Heart right ventricle (tissue), 16 donors: ENCODE results near the gene PRG2. TPM values are rescaled to one million over a fixed set of nuclear protein-coding genes. Genes with fewer than 3 reads are reported as not detected.

Experiments used
- ATAC-seq, 8 donors: fragments of 200-7000 bp; cut with Tn5 transposase; one replicate each; pipeline ENCODE4 v1.9.1; 2020; ENCODE audit warnings: mild to moderate bottlenecking in 8 of 8, moderate library complexity in 8 of 8, moderate number of reproducible peaks in 1 of 8
- DNase-seq, 2 donors: peaks; one replicate each; pipeline ENCODE4 v3.0.0-alpha.2; 2020
- H3K27ac ChIP-seq, 10 donors: fragments of 200-600 bp; sonication (generic) in 2 of 10; one replicate each; pipeline versions ENCODE4 v1.5.0 to v1.8.0; 2020 to 2022; ENCODE audit warnings: mild to moderate bottlenecking in 3 of 10
- H3K27me3 ChIP-seq, 7 donors: fragments of 200-600 bp; one replicate each; pipeline ENCODE4 v1.8.0; 2021 to 2022; ENCODE audit warnings: mild to moderate bottlenecking in 2 of 7
- H3K36me3 ChIP-seq, 9 donors: fragments of 200-600 bp; sonication (generic) in 1 of 9; one replicate each; pipeline versions ENCODE4 v1.5.0 to v1.8.0; 2020 to 2022; ENCODE audit warnings: mild to moderate bottlenecking in 2 of 9
- H3K4me1 ChIP-seq, 9 donors: fragments of 200-600 bp; sonication (generic) in 1 of 9; one replicate each; pipeline versions ENCODE4 v1.5.0 to v1.8.0; 2020 to 2022; ENCODE audit warnings: mild to moderate bottlenecking in 4 of 9
- H3K4me3 ChIP-seq, 10 donors: fragments of 200-600 bp; sonication (generic) in 2 of 10; one replicate each; pipeline versions ENCODE4 v1.5.0 to v1.8.0; 2020 to 2022; ENCODE audit warnings: mild to moderate bottlenecking in 7 of 10, moderate library complexity in 2 of 10
- H3K9me3 ChIP-seq, 11 donors: fragments of 200-600 bp in 10 of 11; sonication (generic) in 2 of 11; one replicate each; pipeline versions ENCODE4 v1.5.0 to v1.8.0; 2013 to 2022; ENCODE audit warnings: mild to moderate bottlenecking in 2 of 11, control low read depth in 1 of 11, moderate library complexity in 1 of 11
- WGBS, 2 donors: extraction: QIAGEN DNeasy Blood & Tissue Kit; methylation state at CpG; one replicate each; pipeline ENCODE4 v1.1.7; 2013; ENCODE audit warnings: inconsistent platforms in 1 of 2; 5-methylcytosine and 5-hydroxymethylcytosine counted together
- intact Hi-C, 10 donors: fragments of 100-400 bp; cut with DNase I; formaldehyde crosslinking; loops; one replicate each; pipeline versions ENCODE4 v1.11.1 to v1.14.2; 2022
- polyA plus RNA-seq, 2 donors: library from polyadenylated mRNA; stranded (reverse); fragments of 200-250 nt; gene quantifications; one replicate each; pipeline ENCODE4 v1.2.3, GENCODE V29; 2013
- total RNA-seq, 10 donors: library from RNA; stranded (reverse); fragmentation: NEBNext Ultra II Directional in 3 of 10; extraction: Animal tissue kit (Norgen Biotek cat#: 25700) in 3 of 10; gene quantifications; one replicate each; pipeline versions ENCODE4 v1.2.1 to v1.2.4, GENCODE V29; 2021 to 2023
- TF ChIP-seq, protein P1 (sequence below), 9 donors: fragments of 200-600 bp; sonication (generic) in 2 of 9; IDR thresholded peaks; one replicate each; pipeline versions ENCODE4 v1.5.0 to v1.8.0; 2021 to 2022; ENCODE audit warnings: antibody characterized with exemption in 9 of 9, mild to moderate bottlenecking in 5 of 9, moderate library complexity in 1 of 9
- donor health status: Arrhythmogenic right ventricular cardiomyopathy.
- donor health status: ischemic (EF 13 %, LVEDD 7.1; RV severe dilation, severe dysfunction).
- donor health status: healthy with polysubstance abuse.
- donor health status: DM: no; HTN: yes; CAD: no.
- donor health status: DM: no; HTN: no; CAD: no.
- donor health status: ischemic (EF 25% LVEDD 6.9; RV normal size, moderate dysfunction).
- donor health status: ischemic (EF 25% LVEDD 5.7; RV mildly dilated, moderate dysfunction).
- donor health status: healthy.
- donor health status: DM: yes; HTN: yes; CAD: no.
- donor health status: Ischemic cardiomyopathy.
- donor health status: ischemic (EF 35%, LVEDD 5.7; RV mildly dilated, moderate dysfunction).
- donor health status: nonischemic (EF 11% LVEDD 7.7; RV severe dilation, severe dysfunction).
- donor health status: DM: yes; HTN: yes; CAD: no.
- donor health status: PGD.
- donor health status: ischemic (EF 29% LVEDD 5.4; RV normal size, mild dysfunction).
- donor health status: nonischemic (EF 23%, LVEDD 6.1; RV moderate dilation, normal function).

PRG2 gene
- total and polyA plus RNA-seq, 12 donors: 0.49 TPM; not detected in 11

DNA sequence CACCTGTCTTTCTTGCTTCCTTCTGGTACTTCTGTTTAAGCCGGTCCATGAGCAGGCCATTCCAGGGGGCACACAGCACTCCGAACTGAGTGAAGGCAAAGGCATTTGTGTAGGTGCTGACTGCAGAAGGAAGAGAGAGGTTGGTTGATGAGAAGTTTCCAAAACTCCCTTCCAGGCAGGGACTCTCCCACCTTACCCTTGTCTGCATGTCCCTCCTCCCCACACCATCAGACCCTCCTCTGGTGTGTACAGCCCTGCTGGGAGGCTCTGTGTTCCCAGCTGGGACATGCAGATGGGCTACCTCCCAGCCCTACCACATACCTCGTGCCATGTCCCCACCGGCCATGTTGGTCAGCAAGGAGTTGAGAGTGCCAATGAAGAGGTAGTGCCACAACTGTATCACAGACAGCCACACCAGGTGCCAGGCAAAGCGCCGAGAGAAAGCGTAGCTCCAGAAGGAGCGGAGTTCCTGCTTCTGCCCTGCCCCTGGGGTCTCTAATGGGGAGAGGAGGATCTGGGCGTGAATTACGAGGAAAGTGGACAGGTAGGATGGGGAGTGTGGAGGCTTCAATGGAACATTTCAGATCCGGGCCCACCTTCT lies 24.3 kb upstream of the PRG2 start:
- Histone ChIP-seq H3K4me1 (peaks cover 0 to 33% (median 18%) of the 10 kb centered on the region in 9 donors), H3K9me3 (no peaks in the 10 kb centered on the region), H3K4me3 (no peak overlapping the region), H3K27ac (no peak overlapping the region), H3K27me3 (no peaks in the 10 kb centered on the region), H3K36me3 (peaks cover 0 to 100% (median 58%) of the 10 kb centered on the region in 9 donors)
- DNase-seq (no peak), ATAC-seq (no peak)
- intact Hi-C loops: no loop called here
- 97% methylated on average over 11 of the region's 11 CpGs for WGBS, 2 donors
- TF ChIP-seq, protein P1, sequence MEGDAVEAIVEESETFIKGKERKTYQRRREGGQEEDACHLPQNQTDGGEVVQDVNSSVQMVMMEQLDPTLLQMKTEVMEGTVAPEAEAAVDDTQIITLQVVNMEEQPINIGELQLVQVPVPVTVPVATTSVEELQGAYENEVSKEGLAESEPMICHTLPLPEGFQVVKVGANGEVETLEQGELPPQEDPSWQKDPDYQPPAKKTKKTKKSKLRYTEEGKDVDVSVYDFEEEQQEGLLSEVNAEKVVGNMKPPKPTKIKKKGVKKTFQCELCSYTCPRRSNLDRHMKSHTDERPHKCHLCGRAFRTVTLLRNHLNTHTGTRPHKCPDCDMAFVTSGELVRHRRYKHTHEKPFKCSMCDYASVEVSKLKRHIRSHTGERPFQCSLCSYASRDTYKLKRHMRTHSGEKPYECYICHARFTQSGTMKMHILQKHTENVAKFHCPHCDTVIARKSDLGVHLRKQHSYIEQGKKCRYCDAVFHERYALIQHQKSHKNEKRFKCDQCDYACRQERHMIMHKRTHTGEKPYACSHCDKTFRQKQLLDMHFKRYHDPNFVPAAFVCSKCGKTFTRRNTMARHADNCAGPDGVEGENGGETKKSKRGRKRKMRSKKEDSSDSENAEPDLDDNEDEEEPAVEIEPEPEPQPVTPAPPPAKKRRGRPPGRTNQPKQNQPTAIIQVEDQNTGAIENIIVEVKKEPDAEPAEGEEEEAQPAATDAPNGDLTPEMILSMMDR (IDR thresholded peaks at IDR 0.05): no peak

GRCh38 chr11:57413681-57414080 lies 23.2 kb upstream of the PRG2 start:
- Histone ChIP-seq H3K4me1 (peaks cover 0 to 29% (median 18%) of the 10 kb centered on the region in 9 donors), H3K9me3 (no peaks in the 10 kb centered on the region), H3K36me3 (peaks cover 0 to 100% (median 67%) of the 10 kb centered on the region in 9 donors), H3K27me3 (no peaks in the 10 kb centered on the region), H3K27ac (peak overlapping the region in 1 of 10 donors; percentile 27), H3K4me3 (no peak overlapping the region)
- TF ChIP-seq, protein P1 (IDR thresholded peaks at IDR 0.05): no peak
- intact Hi-C loops: no loop called here
- DNase-seq (no peak), ATAC-seq (no peak)
- WGBS, 2 donors: 90 to 96% methylated on average over 4 of the region's 4 CpGs

- Histone ChIP-seq H3K27me3 (no peaks in the 10 kb centered on the region), H3K4me1 (peaks cover 6 to 51% (median 42%) of the 10 kb centered on the region in 9 donors), H3K27ac (peak overlapping the region in 1 of 10 donors; percentile 24), H3K4me3 (no peak overlapping the region), H3K9me3 (no peaks in the 10 kb centered on the region), H3K36me3 (peaks cover 0 to 87% (median 61%) of the 10 kb centered on the region in 9 donors)
- TF ChIP-seq, protein P1 (IDR thresholded peaks at IDR 0.05): no peak
- intact Hi-C loops: no loop called here
- ATAC-seq (no peak), DNase-seq (no peak)
Observed at GRCh38 chr11:57410287-57410686, 19.8 kb upstream of the PRG2 start.

DNA sequence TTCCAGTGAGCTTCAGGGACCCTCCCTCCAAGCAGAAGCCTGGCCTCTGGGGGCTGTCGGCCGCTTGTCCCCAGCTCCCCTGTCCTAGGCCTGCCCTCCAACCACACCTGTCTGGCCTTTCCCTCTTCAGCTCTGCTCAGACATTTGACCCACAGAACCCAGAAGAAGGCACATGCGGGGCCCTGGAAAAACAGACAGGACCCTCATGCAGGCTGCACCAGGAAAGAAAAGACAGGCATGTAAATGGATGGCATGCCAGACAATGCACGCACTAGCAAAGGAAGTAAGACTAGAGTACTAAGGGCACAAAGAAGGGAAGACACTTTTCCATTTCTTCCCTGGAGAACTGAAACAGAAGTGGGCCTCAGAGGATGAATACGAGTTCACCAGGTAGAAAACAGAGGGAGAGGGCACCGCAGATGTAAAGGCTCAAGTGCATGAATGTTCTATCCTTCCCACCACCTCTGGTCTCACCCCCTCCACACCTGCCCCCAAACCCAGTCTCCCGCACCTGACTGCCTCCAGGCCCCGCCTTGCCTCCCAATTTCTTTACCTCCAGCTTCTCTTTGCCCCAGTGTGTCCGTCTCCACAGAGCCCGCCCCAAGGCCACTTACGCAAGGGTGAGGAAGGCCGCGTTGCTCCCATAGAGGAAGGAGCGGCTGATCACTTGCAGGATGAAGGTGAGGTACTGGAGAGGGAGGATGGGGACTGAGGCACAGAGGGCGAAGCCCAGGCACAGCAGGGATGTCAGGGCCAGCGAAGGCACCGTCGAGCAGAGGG lies 19.1 kb upstream of the PRG2 start:
- no peaks in the 10 kb centered on the region for H3K9me3 ChIP-seq
- ATAC-seq (no peak), DNase-seq (no peak)
- intact Hi-C loops: loop anchor here in 2 of 10 donors (5.0 kb wide), 2 partner anchors 52 to 57 kb away; no protein-coding TSS in a partner anchor
- H3K36me3 ChIP-seq: peaks cover 0 to 83% (median 53%) of the 10 kb centered on the region in 9 donors
- H3K27ac ChIP-seq: peak overlapping the region in 4 of 10 donors; percentile 1 to 55 (median 24)
- peaks cover 6 to 56% (median 45%) of the 10 kb centered on the region in 9 donors for H3K4me1 ChIP-seq
- H3K27me3 ChIP-seq: no peaks in the 10 kb centered on the region
- H3K4me3 ChIP-seq: no peak overlapping the region
- TF ChIP-seq, protein P1 (IDR thresholded peaks at IDR 0.05): no peak
- WGBS, 2 donors: 95 to 97% methylated on average over 18 of the region's 18 CpGs
